Left forelimb (tissue), 1 donor: Measurements from ENCODE around the gene MOV10L1.
"Not testable (repeated sequence)": the region's sequence is repeated elsewhere in the genome, so short reads cannot be mapped to it uniquely, and the experiment has no call there.

Experiments used
- DNase-seq: peaks from one replicate; pipeline ENCODE4 v3.0.0-alpha.2; 2018; ENCODE audit warnings: low spot score

MOV10L1 gene

DNA sequence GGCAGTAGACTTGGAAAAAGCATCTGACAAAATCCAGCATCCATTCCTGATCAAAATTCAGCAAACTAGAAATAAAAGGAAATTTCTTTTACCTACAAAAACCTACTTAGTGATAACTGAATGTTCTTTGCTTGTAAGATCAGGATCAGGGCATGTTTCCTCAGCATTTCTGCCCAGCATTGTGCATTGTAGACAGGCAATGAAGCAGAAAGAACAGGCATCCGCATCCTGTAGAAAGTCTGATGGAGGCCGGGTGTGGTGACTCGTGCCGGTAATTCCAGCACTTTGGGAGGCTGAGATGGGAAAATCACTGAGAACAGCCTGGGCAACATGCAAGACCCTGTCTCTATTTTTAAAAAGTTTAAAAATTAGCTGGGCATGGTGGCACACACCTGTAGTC is 48.2 kb downstream of the MOV10L1 start:
- no peak for DNase-seq

DNA sequence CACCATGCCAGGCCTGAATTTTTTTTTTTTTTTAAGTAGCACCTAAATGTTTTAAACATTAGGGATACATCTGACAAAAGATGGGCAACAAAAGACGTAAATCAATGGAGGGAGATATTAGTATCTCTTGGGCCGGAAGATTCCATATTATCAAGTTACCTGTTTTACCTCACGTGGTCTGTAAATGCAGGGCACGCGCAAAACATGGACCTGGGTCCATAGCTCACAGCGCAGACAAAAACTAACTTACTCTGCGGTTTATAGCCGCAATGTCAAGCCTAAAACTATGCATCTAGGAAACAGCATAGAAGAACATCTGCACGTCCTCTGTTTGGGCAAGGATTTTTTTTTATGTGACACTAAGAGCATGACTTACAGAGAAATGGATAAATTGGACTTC is 49.2 kb downstream of the MOV10L1 start:
- DNase-seq: no peak

DNA sequence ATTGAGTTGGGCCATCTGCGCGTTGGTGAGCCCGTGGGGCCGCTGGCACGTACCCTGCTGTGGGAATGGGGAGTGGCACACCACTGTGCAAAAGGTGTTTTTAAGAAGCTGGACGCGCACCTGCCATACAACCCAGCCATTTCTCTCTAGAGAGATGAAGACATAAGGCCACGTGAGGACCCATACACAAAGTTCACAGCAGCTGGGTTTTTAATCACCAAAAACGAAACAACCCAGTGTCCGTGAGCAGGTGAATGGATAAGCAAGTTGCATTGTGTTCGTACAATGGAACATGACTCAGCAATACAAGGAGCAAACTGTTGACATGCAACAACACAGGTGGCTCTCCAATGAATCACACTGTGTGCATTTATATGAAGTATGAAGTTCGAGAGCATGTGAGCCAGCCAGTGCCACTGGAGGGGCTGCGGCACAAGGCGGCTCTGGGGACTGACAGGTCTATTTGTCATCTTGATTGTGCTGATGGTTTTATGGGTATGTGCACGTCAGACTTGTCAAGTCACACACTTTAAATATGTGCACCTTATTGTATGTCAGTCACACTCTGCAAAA is 50.1 kb downstream of the MOV10L1 start:
- no peak for DNase-seq

DNA sequence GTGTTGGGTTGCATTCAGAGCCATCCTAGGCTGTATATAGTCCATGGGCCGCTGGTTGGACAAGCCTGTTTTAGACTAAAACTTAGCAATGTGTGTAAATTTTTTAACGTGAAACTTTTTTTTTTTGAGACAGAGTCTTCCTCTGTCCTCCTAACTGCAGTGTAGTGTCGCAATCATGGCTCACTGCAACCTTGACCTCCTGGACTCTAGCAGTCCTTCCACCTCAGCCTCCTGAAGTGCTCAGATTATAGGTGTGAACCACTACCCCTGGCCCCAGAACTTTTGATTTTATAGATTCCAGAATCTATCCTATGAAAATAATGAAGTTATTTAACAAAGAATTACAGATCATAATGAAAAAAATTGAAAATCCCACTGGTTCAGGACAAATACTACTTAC is 50.8 kb downstream of the MOV10L1 start:
- DNase-seq: no peak

DNA sequence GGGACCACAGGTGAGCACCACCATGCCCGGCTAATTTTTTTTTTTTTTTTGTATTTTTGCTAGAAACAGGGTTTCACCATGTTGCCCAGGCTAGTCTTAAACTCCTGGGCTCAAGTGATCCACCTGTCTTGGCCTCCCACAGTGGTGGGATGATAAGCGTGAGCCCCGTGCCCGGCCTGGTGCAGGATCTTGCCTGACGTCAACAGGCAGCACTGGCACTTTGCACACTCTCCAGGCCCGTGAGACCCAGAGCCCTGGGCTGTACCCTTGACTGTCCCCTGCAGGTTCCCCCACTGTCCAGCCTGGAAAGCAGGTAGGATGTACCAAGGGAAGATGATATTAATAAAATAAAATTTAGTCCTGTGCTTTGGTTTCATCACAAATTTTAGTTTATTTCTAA is 51.7 kb downstream of the MOV10L1 start:
- DNase-seq: no peak

DNA sequence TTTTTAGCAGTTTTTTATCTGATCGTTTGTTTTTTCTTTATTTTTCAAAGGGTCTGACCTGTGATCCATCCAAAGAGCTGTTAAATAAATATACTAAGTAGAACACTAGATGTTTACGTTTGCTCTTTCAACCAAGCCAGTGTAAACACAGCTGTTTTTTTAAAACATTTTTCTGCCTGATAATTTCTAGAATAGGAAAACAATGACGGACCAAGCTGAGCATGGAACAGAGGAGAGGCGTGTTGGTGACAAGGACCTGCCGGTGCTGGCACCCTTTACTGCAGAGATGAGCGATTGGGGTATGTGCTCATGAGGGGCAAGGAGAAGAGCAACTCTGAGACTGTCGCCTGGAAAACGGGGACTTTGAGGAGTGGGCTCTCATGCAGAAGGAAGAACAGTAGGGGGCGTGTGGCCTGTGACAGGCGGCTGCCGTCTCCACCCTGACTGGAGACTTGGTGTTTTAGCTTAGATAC is 52.1 kb downstream of the MOV10L1 start:
- no peak for DNase-seq

DNA sequence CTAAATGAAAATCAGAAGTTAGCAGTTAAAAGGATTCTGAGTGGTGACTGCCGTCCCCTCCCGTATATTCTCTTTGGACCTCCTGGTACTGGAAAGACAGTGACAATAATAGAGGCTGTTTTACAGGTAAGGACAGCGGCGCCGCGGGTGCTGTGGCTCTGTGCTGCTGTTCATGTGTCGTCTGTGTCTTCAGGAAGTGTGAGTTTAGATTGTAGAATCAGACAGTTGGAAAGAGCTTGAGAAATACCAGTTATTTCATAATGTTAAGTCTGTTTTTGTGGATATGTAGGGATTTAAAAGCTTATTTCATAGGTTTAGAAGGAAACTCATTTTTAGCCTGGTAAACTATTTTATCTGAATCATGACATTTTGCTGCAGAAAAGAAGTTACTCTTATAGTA is 53.3 kb downstream of the MOV10L1 start:
- no peak for DNase-seq

DNA sequence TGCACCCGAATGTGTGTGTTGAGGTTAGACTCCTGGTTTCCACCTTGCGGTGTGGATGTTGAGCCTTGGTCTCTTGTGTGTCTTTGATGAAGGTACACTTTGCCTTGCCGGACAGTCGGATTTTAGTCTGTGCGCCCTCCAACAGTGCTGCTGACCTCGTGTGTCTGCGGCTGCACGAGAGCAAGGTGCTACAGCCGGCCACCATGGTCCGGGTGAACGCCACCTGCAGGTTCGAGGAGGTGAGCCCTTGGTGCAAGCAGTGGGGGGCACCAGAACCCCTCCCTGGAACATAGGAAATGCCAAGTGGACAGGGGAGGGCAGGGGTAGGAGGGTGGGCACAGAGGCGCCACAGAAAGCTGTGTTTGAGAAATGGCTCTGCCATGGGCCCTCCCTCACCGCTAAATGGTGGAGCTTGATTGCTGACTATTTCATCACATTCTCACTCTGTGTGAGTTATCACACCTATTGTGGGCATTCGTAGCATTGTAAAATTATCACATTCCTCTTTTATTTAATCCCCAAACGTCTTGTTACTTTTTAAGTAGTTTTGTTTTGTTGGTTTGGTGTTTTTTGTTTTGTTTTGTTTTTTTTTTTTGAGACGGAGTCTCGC is 54.3 kb downstream of the MOV10L1 start:
- DNase-seq: no peak

DNA sequence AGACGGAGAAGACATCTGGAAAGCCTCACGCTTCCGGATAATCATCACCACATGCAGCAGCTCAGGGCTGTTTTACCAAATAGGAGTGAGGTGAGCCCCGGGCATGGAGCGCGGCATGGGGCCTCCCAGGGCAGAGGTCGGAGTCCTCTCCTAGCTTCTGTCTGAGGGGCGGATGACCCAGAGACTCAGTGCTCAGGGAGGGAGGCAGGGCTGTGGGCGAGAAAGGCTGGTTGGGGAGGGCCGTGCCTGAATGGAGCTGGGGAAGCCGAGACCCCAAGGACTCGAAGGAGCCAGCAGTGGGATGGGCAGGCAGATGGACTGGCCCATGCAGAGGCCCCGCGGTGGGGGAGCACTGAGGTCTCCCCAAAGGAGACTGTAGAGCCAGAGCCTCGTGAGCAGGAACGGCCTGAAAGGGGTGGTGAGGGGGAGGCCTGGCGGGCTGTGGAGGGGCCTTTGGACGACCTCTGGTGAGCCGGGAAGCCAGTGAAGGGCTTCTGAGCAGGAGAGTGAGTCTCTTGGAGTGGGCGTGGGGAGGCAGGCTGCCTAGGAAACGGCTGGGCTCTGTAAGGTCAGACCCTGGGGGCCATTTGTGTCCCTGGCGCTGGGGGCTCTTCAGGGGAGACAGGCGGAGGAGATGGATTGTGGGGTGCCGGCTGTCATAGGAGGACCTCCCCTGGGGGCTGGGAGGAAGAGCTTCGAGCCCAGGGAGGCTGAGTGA is 56.1 kb downstream of the MOV10L1 start:
- no peak for DNase-seq

DNA sequence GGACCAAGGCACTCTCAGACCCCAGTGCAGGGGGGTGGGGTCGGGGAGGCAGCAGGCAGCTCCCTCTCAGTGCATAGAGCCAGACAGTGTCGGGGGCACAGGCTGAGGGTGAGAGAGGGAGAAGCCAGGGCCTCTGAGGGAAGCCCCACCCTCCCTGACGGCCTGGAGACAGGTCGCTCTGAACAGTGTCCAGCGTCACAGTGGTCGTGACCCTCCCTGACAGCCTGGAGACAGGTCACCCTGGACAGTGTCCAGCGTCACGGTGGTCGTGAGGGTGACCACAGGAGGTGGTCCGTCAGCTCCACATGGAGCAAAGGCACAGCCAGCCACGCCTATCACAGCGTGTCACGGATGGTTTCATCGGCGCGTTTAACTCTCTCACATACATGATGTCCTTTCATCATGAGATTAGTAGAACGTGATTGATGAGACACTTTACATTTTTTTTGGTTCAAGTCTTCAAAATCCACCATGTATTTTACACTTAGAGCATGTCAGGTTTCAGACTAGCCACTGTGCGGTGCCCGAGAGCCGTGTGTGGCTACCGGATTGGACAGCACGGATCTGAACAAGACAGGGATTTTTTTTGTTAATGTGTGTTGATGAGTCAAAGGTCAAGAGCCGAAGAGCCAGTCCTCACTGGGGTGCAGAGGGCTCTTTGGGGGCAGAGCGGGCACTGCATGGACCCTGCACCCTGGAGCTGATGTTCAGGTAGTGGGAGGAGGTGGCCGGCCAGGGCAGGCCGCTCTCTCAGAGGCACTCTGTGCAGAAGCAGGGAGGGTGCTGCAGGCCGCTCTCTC is 56.8 kb downstream of the MOV10L1 start:
- DNase-seq: no peak

DNA sequence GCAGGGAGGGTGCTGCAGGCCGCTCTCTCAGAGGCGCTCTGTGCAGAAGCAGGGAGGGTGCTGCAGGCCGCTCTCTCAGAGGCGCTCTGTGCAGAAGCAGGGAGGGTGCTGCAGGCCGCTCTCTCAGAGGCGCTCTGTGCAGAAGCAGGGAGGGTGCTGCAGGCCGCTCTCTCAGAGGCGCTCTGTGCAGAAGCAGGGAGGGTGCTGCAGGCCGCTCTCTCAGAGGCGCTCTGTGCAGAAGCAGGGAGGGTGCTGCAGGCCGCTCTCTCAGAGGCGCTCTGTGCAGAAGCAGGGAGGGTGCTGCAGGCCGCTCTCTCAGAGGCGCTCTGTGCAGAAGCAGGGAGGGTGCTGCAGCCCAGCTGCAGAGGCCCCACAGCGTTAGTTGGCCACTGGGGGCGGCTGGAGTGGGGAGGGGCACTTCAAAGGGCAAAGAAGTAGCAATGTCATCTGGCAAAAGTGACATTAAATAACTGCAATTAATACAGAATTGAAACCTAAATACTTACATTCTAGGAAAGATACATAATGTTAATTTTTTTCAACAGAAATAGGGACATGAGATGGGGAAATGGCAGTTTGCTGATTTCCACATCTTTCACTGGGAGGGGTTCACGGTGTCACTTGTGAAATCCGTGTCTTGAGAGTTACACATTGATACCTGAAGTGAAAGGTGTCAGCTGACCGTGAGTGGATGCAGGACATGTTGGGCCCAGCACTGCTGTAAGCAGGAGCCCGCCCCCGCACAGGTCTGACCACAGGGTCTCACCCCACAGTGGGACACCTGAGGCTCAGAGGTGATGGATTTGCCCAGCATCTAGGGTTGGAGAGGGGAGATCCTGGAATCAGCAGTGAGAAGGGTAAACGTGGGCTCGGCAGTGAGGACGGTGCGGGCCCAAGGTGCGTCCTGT is 57.7 kb downstream of the MOV10L1 start:
- not testable (repeated sequence) for DNase-seq

DNA sequence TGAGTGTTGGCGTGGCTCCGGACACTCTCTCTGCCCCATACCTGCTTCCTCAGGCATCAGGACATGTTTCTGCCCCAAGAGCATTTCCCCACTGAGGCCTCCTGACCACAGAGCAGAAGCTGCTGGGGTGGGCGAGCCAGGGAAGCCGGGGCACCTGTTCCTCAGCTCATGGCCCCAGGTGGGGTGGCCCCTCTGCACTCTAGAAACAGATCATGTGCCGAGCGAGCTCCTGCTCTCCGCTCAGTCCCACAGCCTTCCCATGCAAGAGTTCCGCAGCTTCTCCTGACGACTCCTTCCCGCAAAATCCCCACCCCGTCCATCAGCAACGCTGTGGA is 58.3 kb downstream of the MOV10L1 start:
- no peak for DNase-seq

DNA sequence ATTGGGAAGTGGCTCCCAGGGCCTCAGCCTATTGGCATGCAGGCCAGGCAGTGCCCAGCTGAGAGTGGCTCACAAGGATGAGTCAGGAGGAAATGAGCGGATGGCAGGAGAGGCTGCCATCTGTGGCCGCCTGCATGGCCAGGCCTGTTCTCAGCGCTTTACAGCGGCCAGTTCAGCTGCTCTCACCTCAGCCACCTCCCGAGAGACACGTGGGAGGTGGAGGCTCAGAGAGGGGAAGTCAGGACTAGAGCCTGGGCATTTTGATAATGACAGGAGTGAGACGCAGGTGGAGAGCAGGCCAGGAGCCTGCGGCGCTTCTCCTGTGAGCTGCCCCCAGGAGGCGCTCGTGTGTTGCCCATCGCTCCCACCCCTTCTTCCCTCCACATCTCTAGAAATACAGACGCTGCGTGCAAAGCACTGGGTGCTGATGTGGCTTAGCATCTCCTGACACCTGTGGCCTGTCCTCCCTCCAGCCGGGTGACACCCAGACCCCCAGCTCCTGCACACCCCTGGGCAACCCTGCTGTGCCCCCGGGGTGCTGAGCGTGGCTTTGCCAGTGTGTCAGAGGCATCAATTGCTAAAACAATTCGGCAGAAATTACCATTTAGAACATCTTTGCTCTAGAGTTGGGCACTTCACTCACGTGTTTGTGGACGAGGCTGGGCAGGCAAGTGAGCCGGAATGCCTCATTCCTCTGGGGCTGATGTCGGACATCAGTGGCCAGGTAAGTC is 59.4 kb downstream of the MOV10L1 start:
- no peak for DNase-seq

DNA sequence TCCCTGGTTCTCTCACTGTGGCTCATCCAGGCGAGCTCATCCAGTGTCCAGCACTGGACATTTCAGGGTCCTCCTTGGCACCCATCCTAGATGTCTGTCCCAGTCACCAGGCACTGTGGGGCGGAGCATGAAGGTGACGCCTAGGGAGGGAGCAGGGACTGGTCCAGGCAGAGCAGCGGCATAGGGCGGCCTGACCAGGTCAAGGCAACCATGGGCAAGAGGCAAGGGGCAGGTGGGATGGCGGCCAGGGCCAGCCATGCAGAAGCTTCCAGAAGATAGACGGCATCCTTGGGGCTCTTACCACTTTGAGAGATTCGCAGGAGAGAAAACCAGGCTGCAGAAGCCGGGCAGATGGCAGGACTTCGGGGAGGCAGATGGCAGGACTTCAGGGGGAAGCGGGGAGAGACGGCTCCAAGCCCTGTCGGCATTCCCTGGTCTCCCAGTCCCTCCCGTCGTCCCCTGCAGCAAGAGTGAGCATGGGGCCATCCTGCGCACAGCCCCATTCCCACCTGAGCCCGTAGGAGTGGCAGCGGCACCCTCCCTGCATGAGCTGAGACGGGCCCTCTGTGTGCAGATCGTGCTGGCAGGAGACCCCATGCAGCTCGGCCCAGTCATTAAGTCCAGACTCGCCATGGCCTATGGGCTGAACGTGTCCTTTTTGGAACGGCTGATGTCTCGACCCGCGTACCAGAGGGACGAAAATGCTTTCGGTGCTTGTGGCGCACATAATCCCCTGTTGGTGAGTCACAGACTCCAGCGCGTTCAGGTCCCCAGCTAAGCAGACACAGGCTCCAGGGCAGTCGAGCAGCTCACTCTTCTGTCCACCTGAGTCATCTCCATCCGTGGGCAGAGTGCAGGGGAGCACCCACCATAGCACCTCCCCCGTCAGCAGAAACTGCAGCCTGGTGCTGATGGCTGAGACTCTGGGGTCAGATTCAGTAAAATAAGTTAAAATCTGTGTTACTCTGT is 60.6 kb downstream of the MOV10L1 start:
- no peak for DNase-seq

DNA sequence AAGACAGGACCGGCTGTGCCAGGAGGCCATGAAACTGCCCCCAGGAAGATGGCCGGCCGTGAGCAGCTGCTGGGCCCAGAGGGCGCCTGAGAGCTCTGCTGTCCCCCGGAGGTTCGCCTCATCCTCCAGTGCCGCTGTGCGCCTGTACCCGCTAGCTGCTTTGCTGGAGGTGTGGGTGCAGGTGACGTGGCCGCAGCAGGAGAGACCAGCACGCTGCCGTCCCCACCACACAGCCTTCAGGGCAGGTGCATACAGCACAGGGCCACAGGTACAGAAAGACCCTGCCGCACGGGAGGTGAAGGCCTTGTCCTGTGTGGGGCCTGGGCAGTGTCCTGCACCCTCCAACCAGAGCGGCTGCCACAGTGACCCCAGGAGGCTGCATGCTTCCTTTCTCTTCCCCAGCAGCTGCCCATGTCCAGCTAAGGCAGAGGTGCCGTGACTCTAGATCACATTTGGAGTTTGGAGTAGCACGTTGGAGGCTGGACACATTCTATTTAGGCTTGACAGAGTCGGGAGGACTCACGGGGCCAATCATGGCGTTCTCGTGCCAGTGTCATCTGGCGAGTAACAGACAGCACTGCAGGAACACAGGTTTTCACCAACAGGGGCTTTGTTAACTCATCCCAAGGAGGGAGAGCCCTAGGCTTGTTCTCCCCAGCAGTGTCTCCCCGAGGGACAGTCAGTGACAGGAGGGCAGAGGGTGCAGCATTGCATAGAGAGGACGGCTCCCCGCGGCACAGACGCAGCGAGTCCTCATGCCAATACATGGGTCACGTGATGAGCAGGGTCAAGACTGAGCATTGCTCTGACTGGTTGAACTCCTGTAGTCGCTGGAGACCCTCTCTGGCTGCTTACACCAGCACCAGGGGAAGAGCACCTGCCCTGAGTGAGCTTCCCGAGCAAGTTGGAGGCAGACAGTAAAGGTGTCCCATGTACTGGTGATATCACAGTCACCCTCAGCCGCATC is 62.0 kb downstream of the MOV10L1 start:
- no peak for DNase-seq

DNA sequence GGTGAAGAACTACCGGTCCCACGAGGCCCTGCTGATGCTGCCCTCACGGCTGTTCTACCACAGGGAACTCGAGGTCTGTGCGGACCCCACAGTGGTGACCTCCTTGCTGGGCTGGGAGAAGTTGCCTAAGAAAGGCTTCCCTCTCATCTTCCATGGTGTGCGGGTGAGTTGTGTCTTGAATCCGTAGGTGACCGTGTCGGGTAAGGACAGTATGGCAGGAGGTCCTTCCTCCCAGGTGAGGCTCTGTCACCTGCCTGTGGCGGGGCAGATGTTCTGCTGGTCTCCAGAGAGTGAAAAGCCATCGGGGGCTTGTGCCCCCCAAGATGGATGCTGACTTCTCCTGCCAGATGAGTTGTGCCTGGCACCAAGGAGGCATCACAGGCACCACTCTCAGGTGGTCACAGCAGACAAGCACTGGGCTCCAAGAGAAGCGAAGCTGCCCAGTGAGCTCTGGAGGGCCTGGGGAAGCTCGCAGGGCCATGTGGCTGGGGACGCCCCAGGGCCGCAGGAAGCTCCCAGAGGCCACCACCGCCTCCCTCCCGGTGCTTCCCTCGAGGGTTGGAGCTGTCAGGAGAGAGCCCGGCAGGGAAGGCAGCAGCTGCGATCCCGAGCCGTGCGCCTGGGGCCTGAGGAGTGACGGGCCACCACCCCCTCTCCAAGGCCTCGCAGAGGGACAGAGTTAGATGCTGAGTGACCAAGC is 63.4 kb downstream of the MOV10L1 start:
- DNase-seq: no peak

DNA sequence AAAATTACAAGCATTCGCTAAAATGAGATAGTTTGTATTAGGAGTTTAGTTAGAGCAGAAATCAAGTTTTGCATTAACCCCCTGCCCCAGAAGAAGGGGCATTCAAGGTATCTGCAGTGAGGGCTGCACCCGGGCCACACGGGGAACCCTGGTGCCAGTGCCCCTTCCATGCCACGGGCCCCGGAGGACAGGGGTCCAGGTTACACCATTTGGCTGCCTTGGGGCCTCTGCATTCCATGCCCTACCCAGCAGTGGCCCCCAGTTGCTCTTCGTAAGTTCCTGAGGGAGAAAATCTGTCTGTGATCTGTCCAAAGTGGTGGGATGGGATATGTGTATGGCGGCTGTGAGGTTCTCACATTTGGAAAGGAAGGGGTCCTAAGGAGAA is 63.9 kb downstream of the MOV10L1 start:
- DNase-seq: no peak
